IMR-90 (cell line): ENCODE measurements around the gene PID1. TPM values are rescaled to one million over a fixed set of nuclear protein-coding genes. Genes with fewer than 3 reads are reported as not detected.

Experiments
- ATAC-seq: fragments of 200-7000 bp; cut with Tn5 transposase; 2 replicates; pipeline ENCODE4 v1.9.1; 2020; ENCODE audit warnings: low read depth, mild to moderate bottlenecking, moderate library complexity
- BruUV-seq: library from RNA; stranded (reverse); fragments of 400-500 nt; replicated peaks from 2 replicates; lab custom pipeline; 2021; lab: Mats Ljungman, UMichigan
- CTCF ChIA-PET: fragments of 300-600 bp; formaldehyde crosslinking; extraction: SDS; loops from one replicate; lab custom pipeline; 2021; ENCODE audit warnings: antibody characterized with exemption; lab: Yijun Ruan, JAX
- POLR2A ChIA-PET: fragments of 300-600 bp; sonication (Branson Sonifier 250); formaldehyde crosslinking; loops from one replicate; lab custom pipeline; 2022; ENCODE audit warnings: antibody characterized with exemption; ENCODE audit not compliant: unreplicated experiment; lab: Charles Lee
- DNase-seq: peaks from one replicate; pipeline ENCODE4 v3.0.0; 2013
- H2AFZ ChIP-seq: replicated peaks from 2 replicates; pipeline ENCODE3; 2013; ENCODE audit warnings: low read length, mild to moderate bottlenecking; ENCODE audit not compliant: poor library complexity
- H2AK5ac ChIP-seq: 2 replicates; pipeline ENCODE4 v1.6.1; 2013; ENCODE audit warnings: low read depth, low read length, inconsistent platforms
- H2AK9ac ChIP-seq: replicated peaks from 2 replicates; pipeline ENCODE3; 2013; ENCODE audit warnings: mild to moderate bottlenecking, low read depth, low read length, moderate library complexity; ENCODE audit not compliant: poor library complexity
- H2BK120ac ChIP-seq: 2 replicates; pipeline ENCODE4 v1.6.1; 2013; ENCODE audit warnings: low read depth, low read length, inconsistent platforms
- H2BK15ac ChIP-seq: 3 replicates; pipeline ENCODE4 v1.6.1; 2013; ENCODE audit warnings: low read depth, low read length, inconsistent platforms
- H2BK20ac ChIP-seq: 2 replicates; pipeline ENCODE4 v1.6.1; 2013; ENCODE audit warnings: low read depth, mild to moderate bottlenecking, inconsistent platforms, low read length, moderate library complexity
- H2BK5ac ChIP-seq: 2 replicates; pipeline ENCODE4 v1.6.1; 2013; ENCODE audit warnings: mild to moderate bottlenecking, low read depth, low read length, inconsistent platforms; ENCODE audit not compliant: poor library complexity, severe bottlenecking
- H3K14ac ChIP-seq: replicated peaks from 2 replicates; pipeline ENCODE4 v1.6.1; 2013; ENCODE audit warnings: low read depth, low read length, inconsistent platforms
- H3K18ac ChIP-seq: 2 replicates; pipeline ENCODE4 v1.6.1; 2013; ENCODE audit warnings: low read depth, low read length, control low read depth
- H3K23ac ChIP-seq: 2 replicates; pipeline ENCODE4 v1.6.1; 2013; ENCODE audit warnings: low read depth, low read length, inconsistent platforms
- H3K27ac ChIP-seq: 2 replicates; pipeline ENCODE4 v1.5.1; 2013; ENCODE audit warnings: mild to moderate bottlenecking, control low read depth, low read length; ENCODE audit not compliant: insufficient read depth
- H3K27me3 ChIP-seq: 2 replicates; pipeline ENCODE4 v1.6.1; 2013; ENCODE audit warnings: low read length; ENCODE audit not compliant: control insufficient read depth, insufficient read depth
- H3K36me3 ChIP-seq: 2 replicates; pipeline ENCODE4 v1.6.1; 2013; ENCODE audit warnings: low read length, mixed read lengths; ENCODE audit not compliant: control insufficient read depth, insufficient read depth
- H3K4ac ChIP-seq: 2 replicates; pipeline ENCODE4 v1.6.1; 2013; ENCODE audit warnings: low read depth, low read length, inconsistent platforms
- H3K4me1 ChIP-seq: 2 replicates; pipeline ENCODE4 v1.6.1; 2013; ENCODE audit warnings: low read length, mixed read lengths; ENCODE audit not compliant: control insufficient read depth, insufficient read depth
- H3K4me2 ChIP-seq: 2 replicates; pipeline ENCODE4 v1.6.1; 2013; ENCODE audit warnings: low read depth, mild to moderate bottlenecking, control low read depth, low read length, moderate library complexity
- H3K4me3 ChIP-seq: 2 replicates; pipeline ENCODE4 v1.5.1; 2013; ENCODE audit warnings: low read depth, mild to moderate bottlenecking, control low read depth, low read length, moderate library complexity; ENCODE audit not compliant: insufficient read depth
- H3K56ac ChIP-seq: 2 replicates; pipeline ENCODE4 v1.6.1; 2013; ENCODE audit warnings: low read length, inconsistent platforms; ENCODE audit not compliant: insufficient read depth; ENCODE audit errors: extremely low read depth
- H3K79me1 ChIP-seq, 2 experiments: 2 replicates each; pipeline ENCODE4 v1.6.1; 2013; ENCODE audit warnings: low read length in 2 of 2, inconsistent platforms in 1 of 2, low read depth in 1 of 2
- H3K9ac ChIP-seq: 2 replicates; pipeline ENCODE4 v1.6.1; 2013; ENCODE audit warnings: low read depth, low read length, control low read depth
- H3K9me1 ChIP-seq: 2 replicates; pipeline ENCODE4 v1.6.1; 2013; ENCODE audit warnings: low read length, inconsistent platforms; ENCODE audit not compliant: insufficient read depth
- H3K9me3 ChIP-seq: 2 replicates; pipeline ENCODE4 v1.6.1; 2013; ENCODE audit warnings: low read length; ENCODE audit not compliant: control insufficient read depth, insufficient read depth
- H4K20me1 ChIP-seq: 2 replicates; pipeline ENCODE4 v1.6.1; 2013; ENCODE audit warnings: low read length, inconsistent platforms; ENCODE audit not compliant: insufficient read depth
- H4K5ac ChIP-seq: 2 replicates; pipeline ENCODE4 v1.6.1; 2013; ENCODE audit warnings: mild to moderate bottlenecking, low read depth, low read length, control low read depth
- H4K8ac ChIP-seq, 2 experiments: 2 replicates each; pipeline ENCODE4 v1.6.1; 2013; ENCODE audit warnings: low read depth in 2 of 2, low read length in 2 of 2, control low read depth in 1 of 2, inconsistent platforms in 1 of 2
- H4K91ac ChIP-seq: 2 replicates; pipeline ENCODE4 v1.6.1; 2013; ENCODE audit warnings: low read depth, low read length, inconsistent platforms; ENCODE audit not compliant: insufficient read depth
- CEBPB ChIP-seq: IDR thresholded peaks from 2 replicates; pipeline ENCODE4 v1.6.1; 2012; ENCODE audit warnings: low read depth, low read length, improper control_type of control experiment
- CTCF ChIP-seq: conservative IDR thresholded peaks from 2 replicates; pipeline ENCODE4 v1.5.1; 2012; ENCODE audit warnings: mild to moderate bottlenecking, low read depth, low read length, improper control_type of control experiment
- MAFK ChIP-seq: IDR thresholded peaks from 2 replicates; pipeline ENCODE4 v1.6.1; 2012; ENCODE audit warnings: low read depth, low read length, improper control_type of control experiment
- MXI1 ChIP-seq: IDR thresholded peaks from 2 replicates; pipeline ENCODE4 v1.6.1; 2012; ENCODE audit warnings: low read depth, mild to moderate bottlenecking, low read length, moderate library complexity, borderline replicate concordance
- NFE2L2 ChIP-seq: fragments of 150-350 bp; IDR thresholded peaks from 2 replicates; pipeline ENCODE4 v1.6.1; 2016; ENCODE audit warnings: low read depth, mild to moderate bottlenecking, low read length
- RAD21 ChIP-seq: IDR thresholded peaks from 2 replicates; pipeline ENCODE4 v1.6.1; 2012; ENCODE audit warnings: low read length, improper control_type of control experiment
- RFX5 ChIP-seq: IDR thresholded peaks from 2 replicates; pipeline ENCODE4 v1.8.0; 2012; ENCODE audit warnings: low read depth, mild to moderate bottlenecking, low read length, moderate library complexity
- SMC3 ChIP-seq: fragments of 150-350 bp; IDR thresholded peaks from 2 replicates; pipeline ENCODE4 v1.6.1; 2016; ENCODE audit warnings: low read depth, mild to moderate bottlenecking, antibody characterized with exemption, low read length, moderate library complexity
- WGBS, 2 experiments: methylation state at CpG; one replicate each; pipeline versions ENCODE4 v1.1.5 to v1.1.7; 2013; ENCODE audit warnings: missing lambda C conversion rate in 2 of 2; ENCODE audit not compliant: insufficient read length in 1 of 2; ENCODE audit errors: extremely low coverage in 2 of 2; 5-methylcytosine and 5-hydroxymethylcytosine counted together
- dilution Hi-C: fragments of 300-500 bp; cut with HindIII; formaldehyde crosslinking; loops from one replicate; pipeline ENCODE4 v1.14.3; 2018; ENCODE audit warnings: low sequenced_read_pairs; ENCODE audit not compliant: unreplicated experiment
- in situ Hi-C: fragments of 300-500 bp; cut with MboI; formaldehyde crosslinking; loops from 3 replicates; pipeline ENCODE4 v1.14.3; 2019; ENCODE audit warnings: low sequenced_read_pairs, inconsistent platforms, mixed read lengths
- intact Hi-C: fragments of 100-400 bp; cut with micrococcal nuclease; formaldehyde crosslinking; loops from 2 replicates; pipeline ENCODE4 v1.10.0; 2022
- polyA plus RNA-seq, 3 experiments: library from polyadenylated mRNA; depleted of rRNA; stranded (reverse); fragments of >200 nt; gene quantifications; 2 replicates each; pipeline ENCODE4 v1.2.3, GENCODE V29; 2012; ENCODE audit warnings: low replicate concordance in 1 of 3
- total RNA-seq: library from RNA; depleted of rRNA; stranded (reverse); fragments of >200 nt; gene quantifications from 2 replicates; pipeline ENCODE4 v1.2.3, GENCODE V29; 2012

The PID1 gene
- total and polyA plus RNA-seq, 2 of the 4 experiments (the other 2 are of a cell fraction), result 0.90 to 1.9 TPM

- in situ Hi-C loops, result no loop called here
- BruUV-seq, result no TSS peak
- no peak overlapping the region for H3K18ac ChIP-seq
- H3K9me1 ChIP-seq, result no peaks in the 10 kb centered on the region
- no peak overlapping the region for H2AFZ ChIP-seq
- no peak overlapping the region for H3K14ac ChIP-seq
- H2AK9ac ChIP-seq, result no peak overlapping the region
- dilution Hi-C loops, result no loop called here
- no peak overlapping the region for H3K23ac ChIP-seq
- no peak overlapping the region for H3K56ac ChIP-seq
- H3K4ac ChIP-seq, result no peak overlapping the region
- WGBS, 2 experiments, result no CpG with 5 or more reads among the region's 1 CpG
- H2BK5ac ChIP-seq, result no peak overlapping the region
- no peak overlapping the region for H4K5ac ChIP-seq
- ChIA-PET CTCF (no interaction called here), POLR2A (no interaction called here)
- DNase-seq (no peak), ATAC-seq (no peak)
- intact Hi-C loops, result no loop called here
- no peak for TF ChIP-seq RFX5
- TF ChIP-seq MXI1, result no peak
- no peak for TF ChIP-seq CTCF
- TF ChIP-seq CEBPB, result no peak
- no peak for TF ChIP-seq RAD21
- no peak for TF ChIP-seq NFE2L2
- no peak for TF ChIP-seq MAFK
- TF ChIP-seq SMC3, result no peak
- H3K27ac ChIP-seq, result no peak overlapping the region
- no peaks in the 10 kb centered on the region for H3K79me1 ChIP-seq
- no peaks in the 10 kb centered on the region for H3K36me3 ChIP-seq
- H2BK20ac ChIP-seq, result no peak overlapping the region
- no peaks in the 10 kb centered on the region for H3K4me1 ChIP-seq
- H4K8ac ChIP-seq, result no peak overlapping the region
- no peak overlapping the region for H4K91ac ChIP-seq
- no peak overlapping the region for H2AK5ac ChIP-seq
- H3K9me3 ChIP-seq, result peaks cover 2% of the 10 kb centered on the region; the same call in 1 of the 2 replicates
- H2BK15ac ChIP-seq, result no peak overlapping the region
- no peak overlapping the region for H3K4me2 ChIP-seq
- H2BK120ac ChIP-seq, result no peak overlapping the region
- no peaks in the 10 kb centered on the region for H4K20me1 ChIP-seq
- no peaks in the 10 kb centered on the region for H3K27me3 ChIP-seq
- no peak overlapping the region for H3K9ac ChIP-seq
- H3K4me3 ChIP-seq, result no peak overlapping the region
These were observed 75.6 kb downstream of the PID1 start for GRCh38 chr2:229195346-229195947.
